Measurements from ENCODE around the gene PRKG1.

Gene PRKG1

DNA sequence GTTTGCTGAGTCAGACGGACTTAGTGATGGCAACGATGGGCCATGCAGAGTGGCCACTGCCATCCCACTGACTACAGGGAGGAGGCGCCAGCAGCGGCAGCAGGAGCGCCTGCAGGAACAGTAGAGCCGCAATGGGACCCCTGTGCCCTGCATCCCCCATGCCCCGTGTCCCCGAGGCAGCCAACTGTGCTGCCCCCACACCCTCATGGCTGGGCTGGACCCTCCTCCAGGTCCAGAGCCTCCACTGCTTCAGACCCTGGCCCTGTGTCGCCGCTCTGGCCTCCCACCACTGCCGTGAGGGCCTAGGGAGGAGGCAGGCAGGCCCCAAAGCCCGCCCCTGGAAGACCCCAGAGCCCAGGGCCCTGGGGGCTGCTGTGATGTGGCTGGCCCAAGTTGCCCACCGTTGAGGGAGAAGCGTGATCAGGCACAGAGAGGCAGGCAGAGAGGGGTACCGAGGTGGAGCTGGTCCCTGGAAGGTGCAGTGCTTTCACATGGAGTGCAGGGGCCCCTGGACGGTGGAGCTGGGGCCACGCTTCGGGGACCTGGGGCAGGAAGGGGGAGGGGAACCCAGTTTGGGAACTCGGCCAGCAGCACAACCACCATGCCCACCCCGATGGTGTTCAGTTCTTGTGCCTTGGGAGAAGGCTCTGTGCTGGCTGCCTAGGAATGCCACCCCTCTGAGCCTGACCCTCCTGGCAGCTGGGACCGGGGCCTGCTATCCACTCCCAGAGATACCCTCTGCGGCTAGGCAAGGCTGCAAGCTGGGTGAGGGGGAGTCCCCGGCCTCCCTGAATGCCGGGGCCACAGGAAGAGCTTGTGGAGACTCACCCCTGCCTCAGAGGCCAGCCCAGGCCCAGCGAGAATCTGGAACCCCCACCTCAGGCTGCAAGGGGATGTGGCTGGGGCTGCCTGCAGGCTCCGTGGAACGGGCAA, 1272.4 kb downstream of the PRKG1 start:
- DNase-seq (ENCODE audit: low read depth): no peak
- TF ChIP-seq, protein P1, sequence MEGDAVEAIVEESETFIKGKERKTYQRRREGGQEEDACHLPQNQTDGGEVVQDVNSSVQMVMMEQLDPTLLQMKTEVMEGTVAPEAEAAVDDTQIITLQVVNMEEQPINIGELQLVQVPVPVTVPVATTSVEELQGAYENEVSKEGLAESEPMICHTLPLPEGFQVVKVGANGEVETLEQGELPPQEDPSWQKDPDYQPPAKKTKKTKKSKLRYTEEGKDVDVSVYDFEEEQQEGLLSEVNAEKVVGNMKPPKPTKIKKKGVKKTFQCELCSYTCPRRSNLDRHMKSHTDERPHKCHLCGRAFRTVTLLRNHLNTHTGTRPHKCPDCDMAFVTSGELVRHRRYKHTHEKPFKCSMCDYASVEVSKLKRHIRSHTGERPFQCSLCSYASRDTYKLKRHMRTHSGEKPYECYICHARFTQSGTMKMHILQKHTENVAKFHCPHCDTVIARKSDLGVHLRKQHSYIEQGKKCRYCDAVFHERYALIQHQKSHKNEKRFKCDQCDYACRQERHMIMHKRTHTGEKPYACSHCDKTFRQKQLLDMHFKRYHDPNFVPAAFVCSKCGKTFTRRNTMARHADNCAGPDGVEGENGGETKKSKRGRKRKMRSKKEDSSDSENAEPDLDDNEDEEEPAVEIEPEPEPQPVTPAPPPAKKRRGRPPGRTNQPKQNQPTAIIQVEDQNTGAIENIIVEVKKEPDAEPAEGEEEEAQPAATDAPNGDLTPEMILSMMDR (IDR thresholded peaks at IDR 0.05; ENCODE audit: insufficient read depth, low read depth, low read length, missing control alignments): no peak

DNA sequence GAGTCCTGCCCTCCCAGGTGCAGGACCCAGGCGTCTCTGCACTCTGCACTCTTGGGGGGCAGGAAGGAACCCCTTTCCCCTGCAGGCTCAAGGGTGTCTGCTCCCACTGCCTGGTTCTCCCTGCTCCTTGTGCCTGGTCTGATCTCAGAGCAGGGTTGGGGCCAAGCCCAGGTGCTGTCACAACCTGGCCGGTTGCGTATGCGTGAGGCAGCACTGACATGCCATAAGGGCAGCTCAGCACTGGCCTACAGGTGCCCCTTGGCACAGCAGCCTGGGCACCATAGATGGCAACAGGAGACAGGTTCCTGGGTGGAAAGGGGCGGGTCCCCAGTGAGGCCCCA, 1273.0 kb downstream of the PRKG1 start:
- H3K4me3 ChIP-seq (ENCODE audit: low read depth, low read length): no peak overlapping the region
- TF ChIP-seq, protein P1 (IDR thresholded peaks at IDR 0.05; ENCODE audit: insufficient read depth, low read depth, low read length, missing control alignments): no peak
- DNase-seq (ENCODE audit: low read depth): no peak

More for the DNA sequence above, 1272.4 kb downstream of the PRKG1 start:
- H3K4me3 ChIP-seq (ENCODE audit: low read depth, low read length): no peak overlapping the region
